NCI-H2171 treated with DMSO at 0.1 percent for 48 hours (cell line): ENCODE results near the gene TTC8.
"Not testable (repeated sequence)": the region's sequence is repeated elsewhere in the genome, so short reads cannot be mapped to it uniquely, and the experiment has no call there.

Experiments
- DNase-seq: peaks from one replicate; lab custom pipeline; 2025; lab: John Stamatoyannopoulos, UW

Gene TTC8

DNA sequence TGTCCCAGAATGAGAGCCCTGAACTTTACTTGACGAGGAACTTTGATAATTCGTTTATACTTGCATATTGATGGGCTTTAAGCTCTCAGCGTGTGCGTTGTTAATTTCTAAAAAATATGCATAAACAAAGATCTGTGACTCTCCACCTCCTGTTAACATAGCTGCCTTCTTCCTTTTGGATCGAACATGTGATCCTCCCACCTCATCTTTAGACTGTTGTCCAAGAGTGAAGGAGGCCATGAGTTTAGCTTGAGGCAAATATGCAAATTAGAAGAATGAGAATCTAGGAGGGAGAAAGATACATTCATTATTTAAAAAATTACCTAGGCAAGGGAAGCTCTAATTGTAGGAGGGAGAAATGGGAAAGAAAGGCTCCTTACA is 617 bp downstream of the TTC8 start:
- no peak for DNase-seq

DNA sequence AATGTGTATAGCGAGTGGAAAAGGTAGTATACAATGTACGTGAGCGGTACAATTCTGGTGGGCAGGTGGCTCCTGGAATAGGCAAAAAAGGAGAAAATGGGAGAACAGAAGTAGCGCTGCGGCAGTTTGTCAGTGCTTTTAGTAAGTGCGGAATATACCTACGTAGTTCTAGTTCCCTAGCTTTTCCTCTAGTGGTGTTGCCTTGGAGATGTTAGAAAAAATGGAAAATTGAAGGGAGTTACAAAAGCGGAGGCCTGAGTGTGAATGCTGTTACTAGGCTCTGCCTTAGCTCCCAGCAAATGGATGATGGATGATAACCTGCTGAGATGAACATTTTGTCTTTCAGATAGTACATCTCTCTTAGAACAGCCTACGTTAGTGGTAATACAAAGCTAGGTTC is 1.1 kb downstream of the TTC8 start:
- no peak for DNase-seq

DNA sequence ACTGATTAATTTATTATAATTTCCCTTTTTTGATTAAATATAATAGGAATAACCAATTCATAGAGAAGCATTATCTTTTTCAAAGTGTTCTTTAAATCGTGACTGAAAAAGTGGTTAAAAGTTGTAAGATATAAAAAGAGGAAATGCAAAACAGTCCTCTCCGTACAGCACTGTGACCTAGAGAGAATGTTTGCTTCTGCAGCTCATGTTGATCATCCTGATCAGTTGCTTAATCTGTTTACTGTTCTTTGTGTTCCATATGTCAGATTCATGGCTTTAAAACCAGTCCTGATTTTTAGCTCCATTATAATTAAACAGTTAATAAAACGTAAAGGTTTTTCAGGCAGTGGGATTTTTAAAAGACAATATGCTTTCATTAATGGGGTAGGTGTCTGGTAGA is 4.7 kb downstream of the TTC8 start:
- DNase-seq, result no peak

DNA sequence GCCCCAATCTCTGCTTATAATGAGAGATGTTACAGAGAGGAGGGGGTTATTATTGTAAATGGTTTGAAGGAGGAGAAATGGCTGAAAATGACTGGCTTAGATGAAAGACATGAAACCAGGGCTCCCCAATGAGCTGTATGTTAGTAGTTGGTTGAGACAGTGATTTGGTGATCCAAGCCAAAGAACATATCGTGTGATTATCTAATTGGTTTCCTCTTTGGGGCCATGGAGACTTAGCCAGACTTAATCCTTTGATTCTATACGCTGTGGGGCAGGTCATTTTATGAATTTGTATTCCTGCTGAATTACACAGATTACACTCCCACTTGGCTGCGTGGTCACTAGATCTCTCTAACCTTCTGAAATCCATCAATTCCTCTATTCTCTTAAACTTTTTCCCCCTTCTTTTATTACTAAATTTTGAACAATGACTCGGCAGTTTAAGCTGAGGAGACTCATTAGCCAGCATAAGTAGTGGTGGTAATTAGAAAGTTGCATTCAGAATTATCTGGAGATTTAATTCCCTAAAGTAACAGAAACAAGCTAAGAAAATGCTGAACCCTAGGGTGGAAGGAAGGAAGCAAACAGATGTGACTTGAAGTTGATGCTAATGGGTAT is 5.3 kb downstream of the TTC8 start:
- peak; percentile 17 for DNase-seq

DNA sequence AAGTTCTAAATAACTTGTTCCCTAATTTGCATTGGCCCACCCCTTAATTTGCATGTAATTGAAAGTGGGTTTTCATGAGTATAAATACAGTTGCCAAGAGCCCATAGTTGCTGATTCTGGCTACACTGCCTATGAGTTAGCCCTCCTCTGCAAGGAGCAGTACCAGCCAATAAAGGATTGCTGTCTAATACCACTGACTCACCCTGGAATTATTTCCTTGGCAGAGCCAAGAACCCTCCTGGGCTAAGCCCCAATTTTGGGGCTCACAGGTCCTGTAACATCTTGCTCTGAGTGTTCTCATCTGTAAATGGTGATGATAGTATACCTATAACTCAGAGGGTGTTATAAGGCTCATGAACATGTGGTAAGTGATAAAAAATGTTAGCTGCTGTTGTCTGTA is 6.8 kb downstream of the TTC8 start:
- no peak for DNase-seq

DNA sequence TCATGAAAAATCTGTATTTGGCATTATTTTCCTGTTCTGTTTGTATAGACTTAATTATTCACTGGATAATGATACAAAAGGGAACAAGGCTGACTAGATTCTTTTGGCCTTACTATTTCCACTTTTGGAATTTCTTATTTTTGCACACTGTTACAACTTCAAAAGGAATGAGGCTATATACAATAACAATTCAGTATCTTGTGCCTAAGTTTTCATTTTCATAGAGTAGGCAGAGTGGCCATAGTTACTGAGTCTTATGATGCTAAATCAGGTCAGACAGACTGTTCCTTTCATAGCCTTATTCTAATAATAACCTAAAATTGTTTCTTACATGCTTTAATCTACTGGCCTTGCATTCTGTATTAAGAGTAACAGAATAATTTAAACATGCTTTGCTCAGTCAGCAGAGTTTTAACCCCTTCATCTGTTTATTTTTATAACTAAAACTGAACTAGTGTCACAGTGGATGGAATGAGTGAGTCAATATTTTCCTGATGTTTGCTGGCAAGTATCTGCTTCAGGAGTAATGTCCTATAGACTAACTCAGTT is 10.5 kb downstream of the TTC8 start:
- DNase-seq, result peak; percentile 29

DNA sequence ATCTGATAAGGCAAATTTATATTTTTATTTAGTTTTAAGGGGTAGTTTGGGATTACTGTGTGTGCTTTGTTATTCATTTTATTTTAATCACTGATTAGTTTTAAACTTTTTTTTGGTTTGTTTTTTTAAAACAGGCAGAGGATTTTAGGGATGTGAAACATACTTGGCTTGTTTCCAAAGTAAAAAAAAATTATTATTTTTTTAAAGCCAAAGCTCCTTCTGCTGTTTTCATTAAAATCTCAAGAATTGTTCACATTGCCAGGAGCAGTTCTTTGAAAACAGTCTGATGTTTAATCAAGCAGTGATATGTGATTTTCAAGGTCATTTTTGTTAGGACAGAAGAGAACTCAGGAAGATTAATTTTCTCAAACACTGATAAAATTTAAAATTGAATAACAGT is 11.2 kb downstream of the TTC8 start:
- DNase-seq, result peak; percentile 35

DNA sequence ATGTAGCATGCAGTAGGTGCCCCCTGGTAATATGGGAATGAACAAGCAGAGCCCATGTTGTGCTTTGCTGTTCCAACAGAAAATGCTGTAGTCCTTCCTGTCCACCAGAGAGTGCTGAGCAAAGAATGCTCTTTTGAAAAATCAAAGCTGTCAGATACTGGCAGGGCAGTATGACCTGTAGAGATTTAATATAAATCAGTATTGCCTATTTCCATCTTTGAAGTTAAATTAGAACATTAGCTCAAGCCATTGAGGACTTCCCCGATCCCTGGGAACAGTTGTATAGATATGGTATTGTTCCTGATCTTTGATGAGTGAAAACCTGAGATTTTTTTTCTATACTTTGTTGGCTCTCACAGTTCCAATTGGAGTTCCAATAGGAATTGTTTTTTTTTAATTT is 13.0 kb downstream of the TTC8 start:
- no peak for DNase-seq

DNA sequence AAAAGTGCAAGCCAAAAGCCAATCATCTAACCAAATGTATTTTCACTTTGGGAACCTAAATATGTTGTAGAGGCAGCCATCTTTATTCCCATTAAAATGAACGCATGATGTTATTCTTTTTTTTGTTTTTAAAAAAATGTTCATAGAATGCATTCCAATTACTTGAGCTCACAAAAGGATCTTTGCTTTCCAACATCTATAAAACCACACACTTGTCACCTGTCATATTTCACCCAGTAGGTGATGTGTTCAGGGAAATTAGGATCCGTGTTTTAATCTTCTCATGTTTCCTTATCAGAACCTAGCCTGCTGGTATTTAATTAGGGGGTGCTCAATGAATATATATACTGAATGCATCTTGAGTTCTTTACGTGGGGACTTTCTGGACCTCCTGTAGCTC is 13.6 kb downstream of the TTC8 start:
- DNase-seq, result peak; percentile 39

DNA sequence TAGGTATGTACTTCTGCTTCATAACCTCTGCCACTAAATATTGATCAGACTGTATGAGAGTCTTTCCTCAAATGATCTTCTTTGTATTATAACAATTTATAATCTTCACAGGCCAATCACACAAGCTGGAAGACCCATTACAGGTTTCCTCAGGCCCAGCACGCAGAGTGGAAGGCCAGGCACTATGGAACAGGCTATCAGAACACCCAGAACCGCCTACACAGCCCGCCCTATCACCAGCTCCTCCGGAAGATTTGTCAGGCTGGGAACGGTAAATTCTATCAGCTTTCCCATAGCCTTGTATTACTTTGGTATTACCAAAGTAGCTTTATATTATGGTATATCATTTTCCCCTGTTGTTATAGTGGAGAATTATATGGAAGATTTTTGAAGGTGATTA is 16.5 kb downstream of the TTC8 start:
- DNase-seq, result no peak

DNA sequence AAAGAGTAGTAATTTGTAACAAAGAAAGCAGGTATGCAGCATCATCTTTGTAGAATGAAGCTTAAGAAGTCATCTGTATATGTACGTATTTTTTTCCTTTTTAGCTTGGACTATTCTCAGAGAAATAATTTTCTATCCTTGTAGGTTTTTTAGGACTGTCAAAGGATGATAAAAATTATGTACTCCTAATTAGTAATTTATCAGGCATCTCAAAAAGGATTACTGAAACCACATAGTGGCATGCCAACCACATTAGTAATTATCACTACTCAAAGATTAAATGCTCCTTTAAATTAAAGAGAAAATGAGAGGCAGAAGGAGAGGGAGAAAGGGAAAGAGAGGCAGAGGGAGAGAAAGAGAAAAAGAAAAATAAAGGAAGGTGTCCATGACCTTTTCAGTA is 17.3 kb downstream of the TTC8 start:
- DNase-seq, result no peak

DNA sequence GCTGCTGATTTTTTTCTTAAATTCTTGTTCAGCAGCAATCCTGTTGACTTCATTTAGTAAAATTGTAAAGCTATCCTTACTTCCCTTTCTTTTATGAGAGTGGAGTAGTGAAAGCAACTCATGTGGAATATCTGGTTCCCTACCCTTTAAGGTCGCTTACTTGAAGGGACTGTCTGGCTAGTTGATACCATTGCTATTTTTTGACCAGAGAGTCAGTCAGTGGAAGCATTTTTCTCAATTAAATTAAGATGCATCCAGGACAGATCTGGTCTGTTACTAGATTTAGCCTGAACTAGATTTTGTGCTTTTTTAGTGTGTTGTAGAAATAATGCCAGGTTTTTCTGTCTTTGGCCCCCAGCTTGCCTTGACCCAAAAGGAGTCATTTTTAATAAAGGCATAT is 18.0 kb downstream of the TTC8 start:
- no peak for DNase-seq

DNA sequence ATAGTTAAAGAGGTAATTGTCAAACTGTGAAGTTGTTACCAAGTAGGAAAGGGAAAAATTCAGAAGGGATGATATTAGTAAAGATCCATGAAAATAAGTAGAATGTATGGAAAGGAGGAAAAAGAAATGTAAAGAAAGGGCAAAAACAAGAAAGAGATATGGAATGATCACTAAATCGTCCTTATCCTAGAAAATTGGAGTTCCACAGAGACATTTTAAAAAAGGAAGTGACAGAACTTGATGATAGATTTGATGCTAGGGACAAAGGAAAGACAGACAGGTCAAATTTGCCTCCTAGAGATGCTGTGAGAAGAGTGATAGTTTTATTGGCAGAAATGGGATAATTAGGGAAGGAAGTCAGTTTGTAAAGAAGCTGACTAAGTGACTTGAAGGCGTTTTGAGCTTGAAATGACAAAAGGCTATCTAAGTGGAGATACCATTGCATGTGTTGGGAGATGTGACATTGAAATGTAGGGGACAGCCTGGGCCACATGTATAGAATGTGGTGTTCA is 20.6 kb downstream of the TTC8 start:
- DNase-seq, result no peak

DNA sequence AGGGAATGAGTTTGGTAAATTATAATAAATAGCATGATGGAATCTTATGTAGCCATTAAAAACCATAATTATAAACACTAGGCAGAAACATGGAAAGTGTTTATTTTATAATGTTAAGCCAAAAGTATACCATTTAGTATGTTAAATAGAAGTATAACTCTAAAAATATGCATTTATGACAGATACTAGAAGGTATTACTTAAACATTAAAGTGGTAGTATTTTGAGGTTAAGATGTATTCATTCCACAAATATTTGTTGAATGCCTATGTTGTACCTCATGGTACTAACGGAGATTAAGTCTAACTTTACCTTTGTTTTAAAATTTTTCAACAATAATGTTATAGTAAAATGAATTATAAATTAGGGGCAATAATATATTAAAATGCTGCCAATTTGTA is 24.1 kb downstream of the TTC8 start:
- no peak for DNase-seq

DNA sequence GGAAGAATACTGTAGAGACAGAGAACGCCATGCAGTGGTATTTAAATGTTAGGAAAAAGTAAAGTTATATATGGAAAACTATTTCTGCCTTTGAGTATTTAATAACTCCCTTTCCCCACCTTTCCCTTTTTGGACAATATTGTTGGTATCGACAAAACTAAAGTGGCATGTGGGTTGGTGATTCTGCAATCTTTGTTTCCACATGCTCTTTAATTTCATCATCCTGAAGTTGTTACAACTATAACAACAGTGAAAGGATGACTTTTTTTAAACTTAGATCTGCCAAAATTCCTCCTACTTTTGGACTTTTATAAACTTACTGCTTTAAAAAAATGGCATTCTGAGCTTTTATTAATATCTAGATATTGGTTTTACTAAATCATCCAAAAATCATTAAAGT is 25.3 kb downstream of the TTC8 start:
- DNase-seq, result no peak

DNA sequence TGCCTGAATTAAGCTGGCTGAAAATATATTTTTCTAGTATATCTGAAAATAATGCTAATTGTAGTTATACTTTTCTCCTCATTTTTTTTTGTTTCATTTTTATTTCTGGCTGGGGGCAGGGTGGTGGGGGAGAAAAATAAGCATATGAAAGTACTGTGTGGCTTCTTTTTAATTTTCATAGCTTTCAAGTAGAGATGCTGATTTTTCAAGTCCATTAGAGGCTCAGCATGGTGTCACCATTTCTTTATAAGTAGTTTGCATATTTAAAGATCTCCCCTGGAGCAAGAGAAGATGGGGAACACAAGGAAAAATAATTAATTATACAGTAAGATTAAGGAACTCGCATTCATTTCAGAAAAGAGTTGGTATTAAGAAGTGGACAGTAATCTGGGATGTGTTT is 27.1 kb downstream of the TTC8 start:
- no peak for DNase-seq

DNA sequence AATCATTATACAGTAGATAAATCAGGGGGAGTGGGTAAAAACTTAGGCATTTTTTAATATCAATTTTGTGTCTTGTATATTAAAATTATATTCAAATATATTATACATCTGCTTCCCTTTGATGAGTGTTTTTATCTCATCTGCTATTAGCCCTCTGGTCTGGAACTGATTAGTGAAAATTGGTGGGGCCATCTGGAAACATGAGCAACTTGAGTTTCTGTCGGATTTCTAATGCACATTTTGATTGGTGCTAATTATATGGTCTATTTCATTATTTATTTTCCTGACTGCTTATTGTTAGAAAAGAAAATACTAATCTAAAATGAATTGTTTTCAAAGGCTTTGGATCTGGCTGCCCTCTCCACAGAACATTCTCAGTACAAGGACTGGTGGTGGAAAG is 28.2 kb downstream of the TTC8 start:
- DNase-seq, result no peak

DNA sequence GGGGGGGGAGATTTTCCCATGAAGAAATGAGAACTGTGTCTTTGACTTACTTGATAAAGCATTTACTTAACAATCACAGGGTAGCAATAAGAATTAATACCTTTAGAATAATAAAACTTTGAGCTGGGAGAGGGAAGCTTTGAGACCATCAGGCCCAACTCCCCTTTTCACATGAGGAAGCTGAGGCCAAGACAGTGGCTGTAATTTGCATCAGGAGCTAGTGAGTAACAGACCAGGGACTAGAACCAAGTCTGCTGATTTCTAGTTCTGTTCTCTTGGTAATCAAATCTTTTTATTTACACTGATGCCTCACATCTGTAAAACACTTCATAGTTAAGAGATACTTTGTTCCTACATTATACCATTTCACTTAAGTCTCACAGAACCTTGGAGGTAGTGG is 28.7 kb downstream of the TTC8 start:
- DNase-seq, result no peak

DNA sequence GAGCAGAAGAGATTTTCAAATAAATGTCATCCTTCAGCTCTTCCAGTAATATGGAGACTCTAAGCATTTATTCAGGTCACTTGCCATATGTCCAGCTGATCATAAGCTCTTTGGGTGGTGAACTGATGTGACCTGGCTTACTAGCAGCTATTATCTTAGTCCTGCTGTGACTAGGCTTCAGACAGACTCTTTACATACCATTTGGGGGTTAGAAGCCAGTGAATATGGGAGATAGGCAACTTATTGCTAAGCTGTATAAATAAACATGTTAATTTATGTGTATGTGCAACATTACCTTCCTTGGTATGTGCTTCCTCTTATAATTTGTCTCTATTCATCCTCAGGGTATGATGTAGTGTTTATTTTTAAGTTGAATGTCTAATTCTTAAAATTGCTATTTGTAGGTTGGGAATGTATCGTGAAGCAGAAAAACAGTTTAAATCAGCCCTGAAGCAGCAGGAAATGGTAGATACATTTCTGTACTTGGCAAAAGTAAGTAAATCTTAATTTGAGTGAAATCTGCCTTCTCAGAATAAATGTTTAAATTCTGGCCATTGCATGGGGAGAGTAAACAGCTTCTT is 32.4 kb downstream of the TTC8 start:
- DNase-seq, result no peak

DNA sequence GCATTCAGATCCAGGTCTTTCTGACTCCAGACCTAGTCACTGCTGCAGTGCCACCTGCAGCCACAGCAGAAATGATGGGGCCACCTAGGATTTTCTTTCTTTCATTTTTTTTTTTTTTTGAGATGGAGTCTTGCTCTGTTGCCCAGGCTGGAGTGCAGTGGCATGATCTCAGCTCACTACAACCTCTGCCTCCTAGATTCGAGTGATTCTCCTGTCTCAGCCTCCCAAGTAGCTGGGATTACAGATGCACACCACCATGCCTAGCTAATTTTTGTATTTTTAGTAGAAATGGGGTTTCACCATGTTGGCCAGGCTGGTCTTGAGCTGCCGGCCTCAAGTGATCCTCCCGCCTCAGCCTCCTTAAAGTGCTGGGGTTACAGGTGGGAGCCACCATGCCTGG is 33.4 kb downstream of the TTC8 start:
- not testable (repeated sequence) for DNase-seq

DNA sequence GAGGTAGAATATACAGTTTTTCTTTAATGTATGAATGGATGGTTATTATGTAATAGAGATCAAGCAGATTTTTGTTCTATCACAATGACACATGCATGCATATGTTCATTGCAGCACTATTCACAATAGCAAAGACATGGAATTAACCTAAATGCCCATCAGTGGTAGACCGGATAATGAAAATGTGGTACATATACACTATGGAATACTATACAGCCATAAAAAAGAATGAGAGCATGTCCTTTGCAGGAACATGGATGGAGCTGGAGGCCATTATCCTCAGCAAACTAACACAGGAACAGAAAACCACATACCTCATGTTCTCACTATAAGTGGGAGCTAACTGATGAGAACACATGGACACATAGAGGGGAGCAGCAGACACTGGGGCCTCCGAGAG is 34.7 kb downstream of the TTC8 start:
- DNase-seq, result not testable (repeated sequence)

DNA sequence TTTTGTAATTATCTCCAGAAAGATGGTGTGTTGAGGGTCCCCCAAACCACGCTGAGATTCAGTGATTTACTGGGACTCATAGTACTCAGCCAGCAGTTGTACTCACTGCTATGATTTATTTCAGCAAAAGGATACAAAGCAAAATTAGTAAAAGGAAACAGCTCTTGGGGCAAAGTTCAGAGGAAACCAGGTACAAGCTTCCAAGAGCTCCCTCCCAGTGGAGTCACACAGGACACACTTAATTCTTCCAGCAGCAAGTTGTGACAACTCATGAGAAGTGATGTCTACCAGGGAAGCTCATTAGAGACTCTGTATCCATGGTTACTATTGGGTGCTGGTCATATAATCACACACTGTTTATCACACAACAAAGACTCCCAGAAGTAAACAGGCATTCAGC is 38.7 kb downstream of the TTC8 start:
- DNase-seq, result no peak

DNA sequence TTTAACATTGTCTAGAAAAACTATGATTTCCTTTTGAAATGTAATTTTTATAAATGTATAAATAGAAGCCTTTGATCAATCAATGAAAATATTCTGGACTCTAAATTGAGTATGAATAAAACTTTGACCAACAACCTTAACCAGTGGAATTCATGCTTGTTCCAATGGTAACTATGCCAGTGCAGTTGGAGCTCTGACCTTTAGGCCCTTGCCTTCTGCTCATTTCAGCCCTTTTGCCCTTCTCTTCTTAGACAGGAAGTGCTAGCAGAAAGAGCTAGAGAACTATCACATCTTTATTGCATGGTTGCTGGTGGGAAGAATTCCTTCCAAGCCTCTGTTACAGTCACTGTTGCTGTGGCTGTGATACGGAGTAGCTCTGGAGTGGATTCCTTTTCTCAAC is 39.7 kb downstream of the TTC8 start:
- DNase-seq, result no peak

DNA sequence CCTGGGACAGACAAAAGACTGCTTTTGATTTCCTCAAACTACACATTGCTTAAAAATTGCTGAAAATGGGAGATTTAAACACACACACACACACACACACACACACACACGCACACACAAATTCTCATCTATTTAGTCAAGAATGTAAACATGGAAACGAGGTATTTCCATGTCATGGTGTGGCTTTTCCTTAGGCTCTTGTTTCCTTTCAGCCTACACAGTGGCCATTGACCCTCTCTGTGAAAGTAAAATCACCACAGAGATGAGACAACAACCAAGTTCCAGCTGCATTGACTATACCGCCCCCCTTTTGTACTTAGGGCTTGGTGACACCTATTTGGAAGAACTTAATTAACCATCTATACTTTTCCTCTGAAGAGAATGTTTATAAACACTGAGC is 41.9 kb downstream of the TTC8 start:
- DNase-seq, result no peak
